GM10248 (cell line): ENCODE measurements around the gene SENP6.

Experiments
- CTCF ChIA-PET: fragments of 300-600 bp; sonication (Branson Sonifier 250); formaldehyde crosslinking; extraction: SDS; loops from one replicate; lab custom pipeline; 2021; ENCODE audit warnings: antibody characterized with exemption; lab: Yijun Ruan, JAX
- POLR2A ChIA-PET: fragments of 350-650 bp; sonication (Branson Sonifier 250); formaldehyde crosslinking; extraction: SDS; loops from one replicate; lab custom pipeline; 2020; ENCODE audit warnings: antibody characterized with exemption; lab: Yijun Ruan, JAX
- DNase-seq: peaks from one replicate; pipeline ENCODE4 v3.0.0; 2012; ENCODE audit errors: extremely low spot score
- CTCF ChIP-seq: IDR thresholded peaks from 2 replicates; pipeline ENCODE4 v1.5.1; 2012; ENCODE audit warnings: mild to moderate bottlenecking, low read depth; ENCODE audit errors: extremely low read depth, missing control alignments, control extremely low read depth

SENP6 gene

GRCh38 chr6:75601304-75602245 is at the start of gene SENP6:
TSS of gene SENP6 (plus strand) at chr6:75601880. CDS start at chr6:75602525, 645 bp downstream.
- DNase-seq = peak; percentile 77
- no peak for TF ChIP-seq CTCF
- ChIA-PET POLR2A (interaction anchor here (0.6 to 1.4 kb wide), 3 partner anchors 10 to 54 kb away, joined by 4 to 7 read pairs (median 4); no protein-coding TSS in a partner anchor), CTCF (interaction anchor here (1.1 to 1.2 kb wide), 2 partner anchors 19 to 74 kb away, joined by 3 to 5 read pairs; no protein-coding TSS in a partner anchor)

GRCh38 chr6:75556240-75556639 is 45.4 kb upstream of the SENP6 start:
- POLR2A ChIA-PET = no interaction called here
- no peak for DNase-seq
- TF ChIP-seq CTCF = no peak
- CTCF ChIA-PET = interaction anchor here (0.7 to 1.2 kb wide), 5 partner anchors 10 to 347 kb away, joined by 3 to 4 read pairs (median 3); no protein-coding TSS in a partner anchor

GRCh38 chr6:75557068-75557467 is 44.6 kb upstream of the SENP6 start:
- CTCF ChIA-PET = interaction anchor here (1.1 to 1.4 kb wide), 2 partner anchors 11 to 24 kb away, joined by 3 read pairs; no protein-coding TSS in a partner anchor
- POLR2A ChIA-PET = no interaction called here

GRCh38 chr6:75563032-75563431 is 38.6 kb upstream of the SENP6 start:
- ChIA-PET CTCF (interaction anchor here (0.9 to 2.6 kb wide), 13 partner anchors 9 to 296 kb away, joined by 3 to 13 read pairs (median 3); no protein-coding TSS in a partner anchor), POLR2A (no interaction called here)
- DNase-seq = no peak
- peak; percentile 21 for TF ChIP-seq CTCF

More at GRCh38 chr6:75557068-75557467, 44.6 kb upstream of the SENP6 start:
- TF ChIP-seq CTCF = no peak
- DNase-seq = no peak

- no peak for DNase-seq
- ChIA-PET POLR2A (no interaction called here), CTCF (interaction anchor here (0.9 kb wide), 2 partner anchors 10 to 15 kb away, joined by 3 read pairs; no protein-coding TSS in a partner anchor)
- TF ChIP-seq CTCF = no peak
Observed at GRCh38 chr6:75566137-75566767, 35.4 kb upstream of the SENP6 start.

- CTCF ChIA-PET = no interaction called here
- POLR2A ChIA-PET = no interaction called here
- DNase-seq = no peak
- no peak for TF ChIP-seq CTCF
Observed at GRCh38 chr6:75568100-75568499, 33.6 kb upstream of the SENP6 start.
